GM19468 (cell line): ENCODE data around the gene CNFN.

Experiments used
- ATAC-seq: cut with Tn5 transposase; IDR thresholded peaks from one replicate; pipeline ENCODE4 v1.9.1; 2021; ENCODE audit warnings: mild to moderate bottlenecking, moderate library complexity, moderate number of reproducible peaks; ENCODE audit not compliant: unreplicated experiment; ENCODE audit errors: extremely low read depth

Gene CNFN

DNA sequence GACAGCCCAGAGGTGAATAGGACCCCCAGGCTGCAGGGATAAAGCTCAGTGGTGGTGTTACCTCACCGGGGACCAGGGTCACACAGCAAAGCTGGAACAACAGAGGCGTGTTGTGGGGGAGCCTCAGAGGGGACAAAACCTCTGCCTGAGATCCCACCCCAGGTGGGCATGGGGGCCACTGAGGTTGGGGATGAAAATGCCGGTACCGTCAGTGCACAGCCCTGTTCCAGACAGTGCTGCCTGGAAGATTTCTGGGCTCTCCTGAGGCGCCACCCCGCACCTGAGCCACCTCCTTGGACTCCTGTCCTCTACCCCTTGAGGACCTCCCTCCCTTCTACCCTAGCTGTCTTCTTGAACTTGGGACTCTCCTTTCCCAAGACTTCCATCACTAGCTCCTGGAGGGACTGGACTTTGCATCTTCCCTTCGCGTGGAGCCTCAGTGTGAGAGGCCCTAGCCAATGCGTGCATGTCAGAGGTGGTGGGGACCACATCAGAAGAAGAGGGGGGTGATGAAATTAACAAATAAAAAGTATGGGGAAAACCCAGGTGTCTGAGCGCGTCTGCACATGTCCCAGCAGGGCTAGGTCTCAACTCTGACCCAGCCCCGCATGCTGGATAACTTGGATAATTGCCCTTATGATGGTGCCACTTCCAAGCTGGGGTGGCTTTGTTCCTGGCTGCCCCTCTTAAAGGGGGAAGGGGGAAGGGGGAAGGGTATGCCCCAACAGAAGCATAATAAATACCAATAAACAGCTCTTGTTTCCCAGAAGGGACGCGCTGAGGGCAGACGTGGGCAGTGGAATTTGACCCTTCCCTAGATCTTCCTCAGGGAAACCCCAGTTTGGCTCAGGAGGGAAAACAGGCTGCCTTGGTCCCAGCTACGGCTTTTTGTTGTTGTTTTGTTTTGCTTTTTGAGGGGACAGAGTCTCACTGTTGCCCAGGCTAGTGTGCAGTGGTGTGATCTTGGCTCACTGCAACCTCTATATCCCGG lies 11.6 kb downstream of the CNFN start:
- ATAC-seq: no peak

DNA sequence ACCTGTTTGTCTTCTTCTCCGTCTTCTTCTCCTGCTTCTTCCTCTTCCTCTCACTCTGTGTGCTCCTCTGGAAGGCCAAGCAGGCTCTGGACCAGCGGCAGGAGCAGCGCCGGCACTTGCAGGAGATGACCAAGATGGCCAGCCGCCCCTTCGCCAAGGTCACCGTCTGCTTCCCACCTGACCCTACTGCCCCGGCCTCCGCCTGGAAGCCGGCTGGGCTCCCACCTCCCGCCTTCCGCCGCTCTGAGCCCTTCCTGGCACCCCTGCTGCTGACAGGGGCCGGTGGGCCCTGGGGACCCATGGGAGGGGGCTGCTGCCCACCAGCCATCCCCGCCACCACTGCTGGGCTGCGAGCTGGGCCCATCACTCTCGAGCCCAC lies 13.9 kb downstream of the CNFN start:
- no peak for ATAC-seq

DNA sequence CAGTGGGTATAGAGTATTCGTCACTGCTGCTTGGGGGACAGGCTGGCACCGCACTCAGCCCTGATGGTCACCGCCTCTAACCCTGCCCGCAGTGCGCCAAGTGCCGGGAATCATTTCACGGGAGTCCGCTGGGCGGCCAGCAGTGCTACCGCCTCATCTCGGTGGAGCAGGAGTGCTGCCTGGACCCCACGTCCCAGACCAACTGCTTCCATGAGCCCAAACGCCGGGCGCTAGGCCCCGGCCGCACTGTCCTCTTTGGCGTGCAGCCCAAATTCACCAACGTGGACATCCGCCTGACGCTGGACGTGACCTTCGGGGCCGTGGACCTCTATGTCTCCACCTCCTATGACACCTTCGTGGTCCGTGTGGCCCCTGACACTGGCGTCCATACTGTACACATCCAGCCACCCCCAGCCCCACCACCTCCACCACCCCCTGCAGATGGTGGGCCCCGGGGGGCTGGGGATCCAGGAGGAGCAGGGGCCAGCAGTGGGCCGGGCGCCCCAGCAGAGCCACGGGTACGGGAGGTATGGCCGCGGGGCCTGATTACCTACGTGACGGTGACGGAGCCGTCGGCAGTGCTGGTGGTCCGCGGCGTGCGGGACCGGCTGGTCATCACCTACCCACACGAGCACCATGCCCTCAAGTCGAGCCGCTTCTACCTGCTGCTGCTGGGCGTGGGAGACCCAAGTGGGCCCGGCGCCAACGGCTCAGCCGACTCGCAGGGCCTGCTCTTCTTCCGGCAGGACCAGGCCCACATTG lies 14.5 kb downstream of the CNFN start:
- no peak for ATAC-seq

DNA sequence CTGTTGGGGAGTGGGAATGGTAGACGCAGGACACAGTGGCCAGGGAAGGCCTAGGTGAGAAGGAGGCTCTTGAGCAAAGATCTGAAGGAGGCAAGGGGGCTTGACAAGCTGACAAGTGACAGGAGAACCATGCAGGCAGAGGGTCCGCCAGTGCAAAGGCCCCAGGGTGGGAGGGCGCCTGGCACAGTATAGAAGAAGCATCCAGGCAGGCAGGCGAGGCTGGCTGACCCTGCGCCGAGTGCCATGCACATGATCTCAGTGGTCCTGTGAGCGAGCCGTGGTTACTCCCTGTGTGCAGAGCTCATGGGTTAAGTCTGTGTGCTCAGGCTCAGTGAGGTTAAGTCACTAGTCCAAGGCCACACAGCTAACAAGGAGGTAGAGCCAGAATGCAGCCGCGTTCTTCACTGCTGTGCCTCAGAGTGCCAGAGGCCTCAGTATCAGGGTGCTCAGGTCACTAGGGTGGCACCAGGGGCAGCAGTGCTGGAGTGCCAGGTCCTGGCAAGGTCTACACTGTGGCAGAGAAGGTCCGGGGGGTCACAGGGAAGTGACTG lies 15.2 kb downstream of the CNFN start:
- no peak for ATAC-seq

DNA sequence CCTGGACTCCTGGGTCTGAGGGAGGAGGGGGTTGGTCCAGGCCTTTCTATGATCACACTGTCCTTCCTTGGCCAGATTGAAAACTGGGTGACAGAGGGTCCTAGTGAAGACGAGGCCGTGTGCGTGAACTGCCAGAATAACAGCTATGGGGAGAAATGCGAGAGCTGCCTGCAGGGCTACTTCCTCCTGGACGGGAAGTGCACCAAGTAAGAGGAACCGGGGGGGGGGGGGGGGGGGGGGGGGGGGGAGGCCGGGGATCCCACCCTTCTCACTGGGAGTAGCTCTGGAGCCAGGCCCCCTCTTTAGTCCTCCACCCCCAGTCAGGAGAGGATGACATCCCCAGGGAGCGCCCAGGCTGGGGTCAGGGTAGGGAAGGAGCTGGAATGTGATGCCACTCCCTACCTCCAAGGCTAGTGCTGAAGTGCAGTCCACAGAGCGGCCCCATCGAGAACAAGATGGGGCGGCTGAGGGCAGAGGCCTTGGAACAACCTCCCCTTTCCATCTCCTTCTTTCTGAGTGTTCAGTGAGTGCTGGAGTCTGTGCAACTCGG lies 19.4 kb downstream of the CNFN start:
- ATAC-seq: no peak

DNA sequence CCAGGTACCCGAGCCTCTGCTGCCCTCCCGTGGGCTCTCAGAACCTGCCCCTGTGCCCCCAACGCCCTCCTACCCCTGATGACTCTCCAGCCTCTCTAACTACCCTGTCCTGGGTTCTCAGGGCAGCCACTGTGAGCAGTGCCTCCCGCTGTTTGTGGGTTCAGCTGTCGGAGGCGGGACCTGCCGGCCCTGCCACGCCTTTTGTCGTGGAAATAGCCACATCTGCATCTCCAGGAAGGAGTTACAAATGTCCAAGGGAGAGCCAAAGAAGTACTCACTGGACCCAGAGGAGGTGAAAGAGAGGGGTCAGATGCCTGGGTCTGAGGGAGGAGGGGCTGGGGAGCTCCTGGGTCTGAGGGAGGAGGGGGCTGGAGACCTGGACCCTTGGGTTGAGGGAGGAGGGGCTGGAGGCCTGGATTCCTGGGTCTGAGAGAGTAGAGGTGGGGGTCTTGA lies 20.0 kb downstream of the CNFN start:
- no peak for ATAC-seq

DNA sequence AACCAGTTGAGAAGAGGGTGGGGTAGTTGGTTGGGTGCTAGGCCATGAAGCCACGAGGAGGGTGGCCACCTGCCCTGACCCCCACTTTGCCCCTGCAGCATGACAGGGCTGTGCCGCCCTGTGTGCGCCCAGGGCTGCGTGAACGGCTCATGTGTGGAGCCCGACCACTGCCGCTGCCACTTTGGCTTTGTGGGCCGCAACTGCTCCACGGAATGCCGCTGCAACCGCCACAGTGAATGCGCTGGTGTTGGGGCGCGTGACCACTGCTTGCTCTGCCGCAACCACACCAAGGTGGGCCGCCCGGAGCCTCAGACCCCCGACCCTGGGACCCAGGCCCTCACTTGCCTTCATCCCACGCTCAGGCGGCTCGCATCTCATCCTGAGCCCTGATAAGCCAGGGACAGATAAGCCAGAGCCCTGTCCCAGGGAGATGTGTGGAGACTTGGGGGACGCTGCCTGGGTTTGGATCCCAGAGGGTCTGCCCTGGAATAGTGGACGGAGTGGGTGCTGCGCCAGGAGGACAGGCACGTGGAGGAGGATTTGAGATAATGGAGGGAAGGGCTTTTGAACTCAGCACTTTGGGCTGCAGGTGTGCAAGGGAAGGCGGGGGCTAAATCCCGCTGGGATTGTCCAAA lies 20.5 kb downstream of the CNFN start:
- no peak for ATAC-seq

DNA sequence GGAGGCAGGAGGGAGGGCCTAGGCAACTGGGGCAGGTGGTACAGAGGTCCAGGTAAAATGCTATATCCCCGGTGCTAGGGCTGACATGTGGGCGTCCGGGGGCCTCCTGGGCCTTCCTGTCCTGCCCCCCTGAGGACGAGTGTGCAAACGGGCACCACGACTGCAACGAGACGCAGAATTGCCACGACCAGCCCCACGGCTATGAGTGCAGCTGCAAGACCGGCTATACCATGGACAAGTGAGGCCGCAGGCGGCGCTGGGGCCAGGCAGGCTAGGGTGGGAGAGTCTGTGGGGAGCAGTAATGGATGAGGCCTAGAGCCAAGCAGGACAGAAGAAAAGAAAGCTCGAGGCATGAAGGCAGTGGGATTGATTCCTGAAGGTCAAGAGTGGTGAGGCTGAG lies 21.3 kb downstream of the CNFN start:
- no peak for ATAC-seq

DNA sequence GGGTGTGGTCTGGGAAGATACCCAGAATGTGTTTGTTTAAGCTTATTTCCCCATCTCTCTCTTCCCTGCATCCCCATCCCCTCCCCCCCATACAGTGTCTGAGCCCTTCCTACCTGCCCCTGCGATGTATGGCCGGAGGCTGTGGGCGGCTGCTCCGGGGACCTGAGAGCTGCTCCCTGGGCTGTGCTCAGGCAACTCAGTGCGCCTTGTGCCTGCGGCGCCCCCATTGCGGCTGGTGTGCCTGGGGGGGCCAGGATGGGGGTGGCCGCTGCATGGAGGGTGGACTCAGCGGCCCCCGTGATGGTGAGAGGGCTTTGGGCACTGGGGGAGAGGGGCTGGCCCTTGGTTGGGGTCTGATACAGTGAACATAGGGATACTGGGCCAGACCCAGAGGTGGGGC lies 21.7 kb downstream of the CNFN start:
- no peak for ATAC-seq

DNA sequence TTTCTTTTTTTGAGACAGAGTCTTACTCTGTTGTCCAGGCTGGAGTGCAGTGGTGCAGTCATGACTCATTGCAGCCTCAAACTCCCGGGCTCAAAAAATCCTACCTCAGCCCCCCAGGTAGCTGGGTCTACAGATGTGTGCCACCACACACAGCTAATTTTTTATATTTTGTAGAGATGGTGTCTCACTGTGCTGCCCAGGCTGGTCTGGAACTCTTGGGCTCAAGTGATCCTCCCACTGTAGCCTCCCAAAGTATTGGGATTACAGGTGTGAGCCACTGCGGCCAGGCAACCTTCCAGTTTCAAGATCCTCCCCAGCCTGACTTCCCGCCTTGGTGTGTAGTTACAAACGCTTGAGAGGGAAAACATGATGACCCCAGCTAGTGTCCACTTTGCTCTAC lies 22.2 kb downstream of the CNFN start:
- ATAC-seq: no peak

DNA sequence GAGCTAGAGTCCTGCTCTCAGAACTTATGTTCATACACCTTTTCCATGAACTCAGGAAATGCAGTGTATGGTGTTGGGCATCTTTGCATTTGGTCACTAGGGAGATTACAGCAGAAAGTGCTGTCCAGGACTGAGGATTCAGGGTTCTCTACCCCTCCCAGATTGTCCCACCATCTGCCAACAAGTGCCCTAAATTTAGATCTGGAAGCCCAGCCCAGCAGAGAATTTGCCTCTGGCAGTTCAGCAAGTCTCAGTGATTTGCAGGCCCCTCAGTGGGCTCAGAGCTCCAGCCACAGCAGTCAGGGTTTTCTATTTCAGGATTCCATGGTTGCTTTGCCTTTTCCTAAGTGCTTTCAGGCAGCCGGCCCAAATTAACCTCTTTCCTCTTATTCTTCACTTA lies 23.4 kb downstream of the CNFN start:
- ATAC-seq: no peak

DNA sequence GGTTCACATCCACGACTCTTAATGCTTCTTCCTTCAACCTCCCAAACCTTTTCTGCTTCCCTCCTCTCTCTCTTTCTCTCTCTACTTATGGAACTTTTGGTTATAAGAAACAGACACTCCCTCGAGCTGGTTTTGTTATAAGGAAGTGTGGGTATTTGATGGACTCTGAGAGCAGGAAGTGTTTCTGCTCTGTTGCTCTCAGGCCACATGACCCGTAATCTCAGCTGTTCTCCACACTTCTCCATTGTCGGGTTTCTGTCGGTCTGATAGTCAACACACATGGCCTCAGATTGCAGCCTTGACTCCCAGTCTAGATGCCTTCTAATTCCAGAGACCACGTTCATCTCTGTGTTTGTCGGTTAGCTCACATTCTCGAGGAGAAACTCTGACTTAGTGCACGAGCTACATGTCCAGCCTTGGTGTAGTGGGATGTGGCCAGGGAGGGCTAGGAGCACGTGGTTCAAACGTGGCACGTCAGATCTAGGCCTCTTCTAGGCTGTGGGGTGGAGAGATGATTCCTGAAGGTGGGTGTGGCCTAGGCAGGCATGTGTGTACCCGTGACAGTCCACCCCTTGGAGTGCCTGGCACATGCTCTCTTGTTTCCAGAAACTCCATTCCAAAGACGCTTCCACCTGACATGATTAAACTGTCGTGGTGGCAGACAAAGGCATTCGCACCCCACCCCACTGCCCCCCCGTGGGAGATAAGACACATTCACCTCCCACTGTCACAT lies 26.3 kb downstream of the CNFN start:
- no peak for ATAC-seq

DNA sequence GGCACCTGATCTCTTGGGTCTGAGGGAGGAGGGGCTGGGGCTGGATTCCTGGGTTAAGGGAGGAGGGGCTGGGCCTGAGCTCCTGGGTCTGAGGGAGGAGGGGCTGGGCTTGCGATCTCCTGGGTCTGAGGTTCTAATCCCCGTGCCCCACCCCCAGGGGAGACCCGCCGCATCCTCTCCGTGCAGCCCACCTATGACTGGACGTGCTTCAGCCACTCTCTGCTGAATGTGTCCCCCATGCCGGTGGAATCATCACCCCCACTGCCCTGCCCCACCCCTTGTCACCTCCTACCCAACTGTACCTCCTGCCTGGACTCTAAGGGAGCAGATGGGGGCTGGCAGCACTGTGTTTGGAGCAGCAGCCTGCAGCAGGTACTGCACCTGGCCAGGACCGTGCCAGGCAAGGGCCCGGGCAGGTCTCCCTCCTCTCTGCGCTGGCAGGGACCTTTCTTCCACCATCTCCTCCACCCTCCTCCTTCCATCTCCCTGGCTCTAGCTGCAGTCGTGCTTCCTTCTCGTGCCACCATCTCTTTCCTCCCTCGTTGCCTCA lies 27.1 kb downstream of the CNFN start:
- ATAC-seq: no peak

DNA sequence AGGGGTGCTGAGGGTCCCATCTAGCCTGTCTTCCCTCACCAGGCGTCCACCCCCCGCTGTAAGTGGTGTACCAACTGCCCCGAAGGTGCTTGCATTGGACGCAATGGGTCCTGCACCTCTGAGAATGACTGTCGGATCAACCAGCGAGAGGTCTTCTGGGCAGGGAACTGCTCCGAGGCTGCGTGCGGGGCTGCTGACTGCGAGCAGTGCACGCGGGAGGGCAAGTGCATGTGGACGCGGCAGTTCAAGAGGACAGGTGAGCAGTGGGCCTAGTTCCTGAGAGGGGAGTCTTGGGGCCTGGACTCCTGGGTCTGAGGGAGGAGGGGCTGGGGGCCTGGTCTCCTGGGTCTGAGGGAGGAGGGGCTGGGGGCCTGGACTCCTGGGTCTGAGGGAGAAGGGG lies 27.8 kb downstream of the CNFN start:
- ATAC-seq: no peak

DNA sequence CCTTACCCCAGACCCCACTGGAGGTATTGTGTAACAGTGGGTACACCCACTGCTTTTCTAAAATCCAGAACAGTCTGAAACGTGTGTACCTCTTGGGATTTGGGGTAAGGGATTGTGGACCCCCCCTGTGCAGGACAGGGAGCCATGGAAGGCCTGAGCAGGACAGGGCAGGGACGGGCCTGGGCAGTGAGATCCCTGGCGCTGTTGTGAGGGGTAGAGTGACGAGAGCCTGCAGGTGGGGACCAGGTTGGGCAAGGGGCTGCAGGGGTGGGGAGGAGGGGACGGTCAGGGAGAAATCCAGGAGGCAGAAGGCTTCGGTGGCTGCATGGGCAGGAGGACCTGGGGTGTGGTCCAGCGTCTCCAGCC lies 28.6 kb downstream of the CNFN start:
- ATAC-seq: no peak

DNA sequence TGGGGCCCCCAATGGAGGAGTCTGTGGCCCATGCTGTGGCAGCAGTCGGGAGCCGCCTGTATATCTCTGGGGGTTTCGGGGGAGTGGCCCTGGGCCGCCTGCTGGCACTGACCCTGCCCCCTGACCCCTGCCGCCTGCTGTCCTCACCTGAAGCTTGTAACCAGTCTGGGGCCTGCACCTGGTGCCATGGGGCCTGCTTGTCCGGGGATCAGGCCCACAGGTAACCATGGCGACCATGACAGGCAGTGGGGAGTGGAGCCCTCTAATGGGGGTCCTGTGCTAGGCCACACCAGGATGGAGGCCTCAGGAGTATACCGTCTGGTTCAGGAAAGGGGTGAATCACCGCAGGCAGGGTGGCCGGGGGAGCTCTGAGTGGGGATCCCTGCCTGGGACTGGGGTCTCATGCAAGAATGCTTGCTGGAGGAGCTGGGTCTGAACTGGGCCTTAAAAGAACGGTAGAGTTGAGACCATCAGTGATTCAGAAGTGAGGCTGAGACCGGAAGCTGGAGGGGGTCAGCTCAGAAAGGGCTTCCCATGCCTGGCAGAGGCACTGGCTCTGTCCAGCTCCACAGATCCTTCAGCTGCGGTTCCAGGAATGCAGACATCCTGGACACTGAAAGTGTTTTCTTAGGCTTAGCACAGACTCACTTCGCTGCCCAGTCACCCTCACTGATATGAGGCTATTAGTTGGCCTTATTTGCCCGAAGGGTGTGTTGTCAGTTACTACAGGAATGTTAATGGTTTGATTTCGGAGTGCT lies 29.1 kb downstream of the CNFN start:
- no peak for ATAC-seq

DNA sequence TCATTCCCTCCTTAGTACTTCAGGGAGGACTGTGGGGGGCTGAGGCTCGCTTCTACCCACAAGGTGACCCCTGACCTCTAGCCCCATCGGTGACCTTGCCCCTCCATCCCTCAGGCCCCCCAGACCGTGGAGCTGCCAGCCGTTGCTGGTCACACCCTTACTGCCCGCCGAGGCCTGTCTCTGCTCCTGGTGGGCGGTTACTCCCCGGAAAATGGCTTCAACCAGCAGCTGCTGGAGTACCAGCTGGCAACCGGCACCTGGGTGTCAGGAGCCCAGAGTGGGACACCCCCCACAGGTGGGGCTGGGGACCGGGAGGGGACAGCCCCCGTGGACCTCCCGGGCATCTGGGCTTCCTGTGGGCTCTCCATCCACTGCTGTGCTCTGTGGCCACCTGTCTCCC lies 32.8 kb downstream of the CNFN start:
- ATAC-seq: no peak

DNA sequence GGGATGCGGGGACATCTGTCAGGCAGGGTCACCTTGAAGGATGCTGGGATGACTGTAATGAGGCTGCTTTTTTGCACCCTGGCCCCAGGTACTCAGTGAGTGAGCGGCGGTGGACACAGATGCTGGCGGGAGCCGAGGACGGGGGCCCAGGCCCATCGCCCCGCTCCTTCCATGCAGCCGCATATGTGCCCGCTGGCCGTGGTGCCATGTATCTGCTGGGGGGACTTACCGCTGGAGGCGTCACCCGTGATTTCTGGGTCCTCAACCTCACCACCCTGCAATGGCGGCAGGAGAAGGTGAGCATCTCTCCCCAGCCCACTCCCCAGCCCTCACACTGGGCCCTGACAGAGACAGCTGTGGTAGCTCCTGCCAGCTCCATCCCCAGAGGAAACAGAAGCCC lies 33.4 kb downstream of the CNFN start:
- no peak for ATAC-seq

DNA sequence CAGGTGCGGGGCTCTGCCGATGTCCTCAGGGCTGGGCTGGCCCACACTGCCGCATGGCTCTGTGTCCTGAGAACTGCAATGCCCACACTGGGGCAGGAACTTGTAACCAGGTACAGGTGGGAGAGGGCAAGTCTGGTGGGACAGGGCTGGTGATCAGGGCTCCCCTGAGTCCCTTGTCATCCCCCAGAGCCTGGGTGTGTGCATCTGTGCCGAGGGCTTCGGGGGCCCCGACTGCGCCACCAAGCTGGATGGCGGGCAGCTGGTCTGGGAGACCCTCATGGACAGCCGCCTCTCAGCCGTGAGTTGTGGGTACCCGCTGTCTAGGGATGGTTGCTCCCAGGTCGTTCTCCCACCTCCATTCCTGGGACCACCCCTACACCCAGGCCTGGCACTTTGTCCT lies 34.2 kb downstream of the CNFN start:
- ATAC-seq: no peak
